HL-60 (cell line): Measurements from ENCODE around the gene DMRTB1.

ENCODE experiments used
- DNase-seq, 2 experiments: peaks; one replicate each; pipeline ENCODE4 v3.0.0-alpha.2; 2010 to 2020; ENCODE audit warnings: low read depth in 1 of 2, low spot score in 1 of 2
- H3K27ac ChIP-seq: fragments of 250-450 bp; sonication (Bioruptor Pico); replicated peaks from 2 replicates; pipeline ENCODE4 v1.5.1; 2020; ENCODE audit warnings: mild to moderate bottlenecking, moderate library complexity
- H3K27me3 ChIP-seq: fragments of 250-450 bp; sonication (Bioruptor Pico); 2 replicates; pipeline ENCODE4 v1.5.1; 2021; ENCODE audit warnings: mild to moderate bottlenecking, moderate library complexity; ENCODE audit not compliant: insufficient read depth, poor library complexity, severe bottlenecking
- H3K4me3 ChIP-seq: replicated peaks from 2 replicates; pipeline ENCODE4 v1.5.1; 2011; ENCODE audit warnings: mild to moderate bottlenecking, control low read depth, low read length; ENCODE audit not compliant: insufficient read depth
- CTCF ChIP-seq: IDR thresholded peaks from one replicate; pipeline ENCODE4 v1.5.1; 2011; ENCODE audit warnings: low read length, control low read depth, inconsistent platforms; ENCODE audit not compliant: insufficient read depth
- GABPA ChIP-seq: IDR thresholded peaks from 2 replicates; pipeline ENCODE4 v1.6.1; 2012; ENCODE audit warnings: low read depth
- POLR2AphosphoS5 ChIP-seq: IDR thresholded peaks from 2 replicates; pipeline ENCODE4 v1.6.1; 2012; ENCODE audit warnings: low read depth
- REST ChIP-seq: IDR thresholded peaks from 2 replicates; pipeline ENCODE4 v1.6.1; 2012; ENCODE audit warnings: low read depth; ENCODE audit not compliant: insufficient replicate concordance
- SPI1 ChIP-seq: IDR thresholded peaks from 2 replicates; pipeline ENCODE4 v1.6.1; 2012; ENCODE audit warnings: low read depth, mild to moderate bottlenecking, borderline replicate concordance

The DMRTB1 gene

GRCh38 chr1:53483656-53484055, 24.5 kb downstream of the DMRTB1 start:
- no peak for TF ChIP-seq CTCF
- TF ChIP-seq SPI1, result no peak
- no peak for TF ChIP-seq GABPA
- no peak for TF ChIP-seq REST
- no peak for TF ChIP-seq POLR2AphosphoS5
- no peak for DNase-seq
- H3K27ac ChIP-seq, result no peak overlapping the region
- H3K4me3 ChIP-seq, result no peak overlapping the region
- H3K27me3 ChIP-seq, result peaks cover 8% of the 10 kb centered on the region

- DNase-seq, result no peak
- Histone ChIP-seq H3K27ac (no peak overlapping the region), H3K4me3 (no peak overlapping the region), H3K27me3 (peaks cover 8% of the 10 kb centered on the region)
- TF ChIP-seq CTCF (no peak), POLR2AphosphoS5 (no peak), SPI1 (no peak), REST (no peak), GABPA (no peak)
Measured at GRCh38 chr1:53484705-53485477, 25.7 kb downstream of the DMRTB1 start.

GRCh38 chr1:53485478-53486394, 26.5 kb downstream of the DMRTB1 start:
- Histone ChIP-seq H3K27me3 (peaks cover 8% of the 10 kb centered on the region), H3K27ac (no peak overlapping the region), H3K4me3 (no peak overlapping the region)
- DNase-seq, result peak; percentile 25 to 62
- peak; percentile 52 for TF ChIP-seq CTCF
- no peak for TF ChIP-seq GABPA
